Measurements from ENCODE around the gene CLEC4G.

The CLEC4G gene

GRCh38 chr19:7694499-7694898 is 37.4 kb downstream of the CLEC4G start:
- DNase-seq, result no peak

DNA sequence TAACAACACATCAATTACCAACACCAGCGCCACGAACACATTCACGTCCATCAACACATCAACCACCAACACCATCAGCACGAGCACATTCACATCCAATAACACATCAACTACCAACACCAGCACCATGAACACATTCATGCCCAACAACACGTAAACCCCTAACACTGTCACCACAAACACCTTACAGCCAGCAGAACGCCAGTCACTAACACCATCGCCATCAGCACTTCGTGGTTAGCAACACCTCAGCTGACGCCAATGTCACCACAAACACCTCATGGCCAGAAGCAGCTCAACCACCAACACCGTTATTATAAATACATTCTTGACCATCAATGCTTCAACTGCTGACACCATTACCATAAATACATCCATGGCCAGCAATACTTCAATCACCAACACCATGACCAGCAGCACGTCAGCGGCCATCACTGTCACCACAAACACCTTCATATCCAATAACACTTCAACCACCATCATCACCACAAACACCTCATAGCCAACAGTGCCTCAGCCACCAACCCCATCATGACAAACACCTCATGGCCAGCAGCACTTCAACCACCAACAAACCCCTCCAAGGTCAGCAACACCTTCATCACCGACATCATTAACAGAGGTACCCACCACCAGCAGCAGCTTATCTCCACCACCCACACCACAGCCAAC is 39.4 kb downstream of the CLEC4G start:
- no peak for DNase-seq

GRCh38 chr19:7691497-7691896 is 40.4 kb downstream of the CLEC4G start:
- no peak for DNase-seq

DNA sequence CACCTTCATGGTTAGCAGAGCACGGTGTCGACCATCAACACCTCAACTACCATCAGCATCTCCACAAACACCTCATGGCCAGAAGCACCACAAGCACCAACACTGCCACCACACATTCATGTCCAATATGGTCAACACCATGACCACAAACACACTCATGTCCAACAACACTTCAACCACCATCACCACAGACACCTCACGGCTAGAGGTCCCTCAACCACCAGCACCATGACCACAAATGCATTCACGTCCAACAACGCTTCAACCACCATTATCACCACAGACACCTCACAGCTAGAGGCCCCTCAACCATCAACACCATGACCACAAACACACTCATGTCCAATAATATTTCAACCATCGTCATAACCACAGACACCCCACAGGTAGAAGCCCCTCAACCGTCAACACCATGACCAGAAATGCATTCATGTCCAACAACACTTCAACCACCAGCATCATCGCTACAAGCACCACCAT is 41.1 kb downstream of the CLEC4G start:
- DNase-seq, result no peak

- DNase-seq, result no peak
These were observed 42.7 kb downstream of the CLEC4G start for GRCh38 chr19:7689165-7689564.

DNA sequence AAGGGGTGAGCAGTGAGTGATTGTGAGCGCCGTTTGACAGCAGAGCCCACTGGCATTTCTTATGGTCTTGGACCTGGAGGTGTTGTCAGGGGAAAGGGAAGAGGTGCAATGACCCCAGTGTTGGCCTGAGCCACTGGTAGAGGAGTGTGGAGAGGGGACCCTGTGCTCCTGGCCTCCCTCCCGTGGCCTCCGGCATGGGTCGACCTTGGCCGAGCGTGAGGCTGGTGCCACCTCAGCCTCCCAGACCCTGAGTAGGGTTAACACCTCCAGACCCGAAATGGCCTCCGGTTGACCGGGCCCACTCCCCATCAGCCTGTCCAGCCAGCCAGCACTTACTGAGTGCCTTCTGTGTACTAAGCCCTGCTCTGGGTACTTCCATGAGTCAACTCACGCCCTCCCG is 44.7 kb downstream of the CLEC4G start:
- no peak for DNase-seq

- DNase-seq, result no peak
These were observed 46.1 kb downstream of the CLEC4G start for GRCh38 chr19:7685546-7686445.

- no peak for DNase-seq
These were observed 49.6 kb downstream of the CLEC4G start for GRCh38 chr19:7682175-7682855.

DNA sequence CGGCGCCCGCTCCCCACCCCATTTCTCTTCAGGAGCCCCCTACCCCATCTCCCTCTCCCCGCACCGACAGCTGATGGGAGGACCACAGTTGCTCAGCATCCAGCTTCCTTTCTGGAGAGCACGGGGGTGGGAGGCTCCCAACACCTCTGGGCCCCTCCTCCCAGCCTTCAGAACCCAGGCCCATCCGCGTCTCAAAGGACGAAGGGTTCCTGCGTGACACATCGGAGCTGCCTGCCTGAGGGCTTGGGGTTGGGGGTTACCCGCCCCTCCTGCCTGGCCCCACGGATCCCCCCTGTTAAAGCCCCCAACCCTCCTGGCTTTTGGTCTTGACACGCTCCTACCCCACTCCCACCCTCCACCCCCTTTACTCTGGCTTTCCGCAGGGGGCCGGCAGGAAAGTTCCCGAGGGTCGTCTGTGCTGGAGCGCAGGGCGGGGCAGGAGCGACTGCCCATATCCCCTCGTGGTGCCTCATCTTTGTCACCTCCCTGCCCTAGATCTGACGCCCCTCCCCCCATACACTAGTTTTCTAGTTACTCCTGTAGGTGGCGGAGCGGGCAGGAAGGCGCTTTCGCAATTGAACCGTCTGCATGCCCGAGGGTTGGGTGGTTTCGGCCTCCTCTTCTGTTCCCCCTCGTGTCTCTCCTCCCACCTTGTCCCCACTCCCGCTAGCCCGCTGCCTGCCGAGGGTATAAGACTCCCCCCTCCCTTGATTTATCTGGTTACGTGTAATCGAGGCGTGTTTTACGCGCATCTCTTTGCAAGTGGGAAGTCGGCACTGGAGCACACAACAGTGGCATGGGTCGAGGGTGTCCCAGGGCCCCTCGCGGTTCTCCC is 50.4 kb downstream of the CLEC4G start:
- DNase-seq, result peak; percentile 83

DNA sequence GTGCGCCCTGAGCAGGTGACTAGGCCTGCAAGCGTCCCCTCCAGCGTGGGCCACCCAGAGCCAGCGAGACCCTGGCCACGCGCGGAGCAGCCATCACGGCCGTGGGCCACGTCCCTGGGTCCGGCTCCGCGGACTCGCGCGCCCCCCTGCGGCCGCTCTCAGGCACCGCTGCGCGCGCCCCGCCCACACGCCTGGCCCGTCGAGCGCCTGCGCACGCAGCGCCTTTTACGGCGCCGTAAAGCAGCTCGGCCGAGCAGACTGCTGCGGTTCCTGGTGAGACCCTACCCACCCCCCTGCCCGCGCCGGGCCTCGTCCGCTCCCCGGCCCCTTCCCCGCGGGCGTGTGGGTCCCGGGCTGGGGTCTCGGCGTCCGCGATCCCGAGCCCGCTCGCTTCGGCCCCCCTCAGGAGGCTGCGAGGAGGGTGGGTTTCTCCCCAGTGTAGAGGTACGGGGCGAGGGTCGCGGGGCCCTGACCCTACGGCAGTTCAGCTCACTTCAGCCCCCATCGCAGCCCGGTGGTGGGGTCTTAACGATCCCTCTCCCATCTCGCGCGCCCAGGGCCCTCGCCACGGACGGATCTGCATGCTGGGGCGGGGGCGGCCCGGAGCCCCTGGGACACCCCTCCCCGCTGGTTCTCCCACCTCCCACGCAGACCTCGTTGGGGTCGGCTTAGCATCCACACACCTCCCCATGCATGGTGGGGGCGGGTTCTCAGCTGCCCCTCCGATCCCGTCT is 51.1 kb downstream of the CLEC4G start, which contains the start of gene TRAPPC5:
TSS of gene TRAPPC5 (plus strand) at position 228 of the 734 bp plus-strand sequence. CDS start 1,421 bp downstream, outside the sequence.
- peak; percentile 83 for DNase-seq

GRCh38 chr19:7679771-7680605 is 51.9 kb downstream of the CLEC4G start:
- no peak for DNase-seq

- no peak for DNase-seq
These were observed 52.7 kb downstream of the CLEC4G start for GRCh38 chr19:7678971-7679751.

Measured in fibroblast of skin of scalp (primary cell).